Stimulated activated CD4-positive, alpha-beta T cell treated with anti-CD3 and anti-CD28 coated beads, Interleukin-12 subunit alpha, Interleukin-12 subunit beta, amount 100 ng/mL, for 24 hours (primary cell): ENCODE data around the gene ADIPOR2.
"Not testable (repeated sequence)": the region's sequence is repeated elsewhere in the genome, so short reads cannot be mapped to it uniquely, and the experiment has no call there.

Source experiments
- DNase-seq, 2 experiments: peaks; one replicate each; pipeline ENCODE4 v3.0.0-alpha.2; 2020; ENCODE audit warnings: low read depth in 2 of 2

The ADIPOR2 gene

GRCh38 chr12:1812650-1813302 is 121.9 kb downstream of the ADIPOR2 start:
- no peak for DNase-seq

GRCh38 chr12:1814266-1814665 is 123.4 kb downstream of the ADIPOR2 start:
- DNase-seq = no peak

DNA sequence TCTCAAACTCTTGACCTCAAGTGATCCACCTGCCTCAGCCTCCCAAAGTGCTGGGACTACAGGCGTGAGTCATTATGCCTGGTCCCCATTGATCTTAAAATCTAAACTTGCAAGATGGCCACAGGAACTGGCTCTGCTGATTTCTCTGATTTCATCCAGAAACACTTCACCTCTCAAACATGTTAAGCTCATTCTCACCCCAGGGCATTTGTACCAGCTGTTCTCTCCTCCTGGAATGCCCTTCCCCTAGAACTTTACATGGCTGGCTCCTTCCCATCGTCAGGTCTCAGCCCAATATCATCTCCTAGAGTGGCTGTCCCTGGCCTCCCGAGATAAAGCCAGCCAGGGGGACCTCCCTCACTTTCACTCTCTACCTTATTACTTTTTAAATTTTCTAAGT is 124.2 kb downstream of the ADIPOR2 start:
- DNase-seq = no peak

GRCh38 chr12:1815814-1816729 is 125.2 kb downstream of the ADIPOR2 start:
- no peak for DNase-seq

DNA sequence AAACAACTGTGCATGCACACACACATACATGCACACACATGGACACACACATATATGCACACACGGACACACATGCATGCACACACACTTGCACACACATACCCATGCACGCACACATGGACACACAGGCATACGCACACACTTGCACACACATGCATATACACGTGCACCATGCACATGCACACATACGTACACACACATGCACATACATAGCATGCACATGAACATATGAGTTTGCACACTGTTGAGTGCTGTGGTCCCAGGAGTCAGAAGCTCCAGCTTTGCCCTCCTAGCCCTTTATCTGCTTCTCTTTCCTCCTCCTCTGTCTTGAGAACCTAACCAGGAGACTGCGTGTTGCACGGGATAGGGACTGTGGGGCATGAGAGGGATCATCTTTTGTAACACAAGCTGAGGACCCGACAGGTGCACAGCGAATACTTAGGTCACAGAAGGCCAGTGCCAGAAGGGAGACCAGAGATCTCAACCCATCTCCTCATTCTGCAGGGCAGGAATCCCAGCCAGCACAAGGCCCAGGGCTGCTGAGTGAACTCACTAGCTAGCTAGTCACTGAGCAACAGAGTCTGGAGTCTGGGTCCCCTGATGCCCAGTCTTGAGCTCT is 126.0 kb downstream of the ADIPOR2 start:
- DNase-seq = no peak

- not testable (repeated sequence) for DNase-seq
These were observed 127.1 kb downstream of the ADIPOR2 start for GRCh38 chr12:1817928-1818327.

DNA sequence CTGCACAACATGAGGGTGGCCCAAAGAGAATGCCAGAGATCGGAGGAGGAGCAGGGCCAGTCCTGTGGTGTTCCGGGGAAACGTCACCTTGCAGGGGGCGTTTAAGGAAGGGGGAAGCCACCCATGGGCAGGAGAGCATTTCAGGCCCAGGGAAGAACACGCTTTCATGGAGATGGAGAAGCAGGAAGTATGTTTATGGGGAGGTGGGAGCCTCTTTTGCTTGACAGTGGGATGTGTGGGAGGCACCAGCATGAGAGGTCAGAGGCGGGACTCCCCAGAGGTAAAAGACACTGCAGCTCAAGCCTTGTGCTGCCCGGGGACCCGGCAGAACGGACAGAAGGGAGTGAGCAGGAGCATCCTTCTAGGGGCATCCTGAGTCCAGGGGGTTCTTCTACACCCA is 128.2 kb downstream of the ADIPOR2 start:
- no peak for DNase-seq

DNA sequence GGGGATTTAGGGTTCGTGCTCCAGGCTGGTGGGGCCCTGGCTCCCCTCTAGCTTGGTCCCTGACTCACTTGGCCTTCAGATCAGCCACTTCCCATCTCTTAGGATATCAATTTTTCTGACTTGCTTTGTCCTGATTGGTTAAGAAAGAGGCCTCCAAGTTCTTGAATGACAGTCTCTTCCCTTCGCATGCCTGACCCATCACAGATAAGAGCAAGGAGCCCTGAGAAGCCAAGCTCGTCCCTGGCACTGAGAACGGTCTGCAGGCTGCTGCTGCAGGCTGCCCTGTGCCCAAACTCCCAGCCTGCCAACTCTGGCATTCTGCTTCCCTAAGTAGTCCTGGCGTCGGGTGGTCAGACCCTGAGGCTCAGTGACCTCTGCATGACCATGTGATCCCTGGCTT is 128.7 kb downstream of the ADIPOR2 start:
- no peak for DNase-seq

DNA sequence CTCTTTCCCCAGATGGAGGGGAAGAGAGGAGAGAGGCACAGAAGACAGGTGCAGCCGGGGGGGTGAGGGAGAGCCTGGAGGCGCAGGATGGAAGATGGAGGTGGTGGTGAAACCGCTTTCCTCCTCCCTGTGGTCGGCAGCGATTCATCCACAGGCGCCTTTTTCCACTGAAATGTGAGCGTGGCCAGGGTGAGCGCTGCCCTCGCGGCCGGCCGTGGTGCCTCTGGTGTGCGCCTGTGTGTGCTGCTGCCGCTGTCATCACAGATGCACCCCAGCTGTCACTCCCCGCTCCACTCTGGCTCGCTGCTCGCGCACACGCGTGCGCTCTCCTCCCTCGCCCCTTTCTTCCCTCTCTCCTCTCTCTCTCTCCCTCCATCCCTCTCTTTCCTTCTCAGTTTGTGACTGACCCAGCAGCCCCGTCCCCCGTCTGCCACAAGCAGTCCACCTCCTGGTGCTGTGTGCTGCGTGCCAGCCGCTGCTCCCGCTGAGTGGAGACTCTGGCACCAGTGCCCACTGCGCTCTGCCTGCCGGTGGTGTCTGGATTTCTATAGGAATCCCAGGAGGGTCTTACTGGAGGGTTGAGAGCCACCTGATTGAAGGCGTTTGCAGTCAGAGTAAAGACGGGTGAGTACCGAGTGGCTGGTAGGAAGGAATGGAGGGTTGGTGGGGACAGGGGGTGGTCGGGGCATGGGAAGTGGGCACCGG is 129.5 kb downstream of the ADIPOR2 start, which contains the start of gene LRTM2:
TSS of gene LRTM2 (plus strand) at position 375 of the 705 bp plus-strand sequence. CDS start 7,584 bp downstream, outside the sequence.
- no peak for DNase-seq

- no peak for DNase-seq
These were observed 130.0 kb downstream of the ADIPOR2 start for GRCh38 chr12:1820896-1821291.

GRCh38 chr12:1821805-1822204 is 130.9 kb downstream of the ADIPOR2 start:
- DNase-seq = no peak

- no peak for DNase-seq
These were observed 131.8 kb downstream of the ADIPOR2 start for GRCh38 chr12:1822699-1823098.

DNA sequence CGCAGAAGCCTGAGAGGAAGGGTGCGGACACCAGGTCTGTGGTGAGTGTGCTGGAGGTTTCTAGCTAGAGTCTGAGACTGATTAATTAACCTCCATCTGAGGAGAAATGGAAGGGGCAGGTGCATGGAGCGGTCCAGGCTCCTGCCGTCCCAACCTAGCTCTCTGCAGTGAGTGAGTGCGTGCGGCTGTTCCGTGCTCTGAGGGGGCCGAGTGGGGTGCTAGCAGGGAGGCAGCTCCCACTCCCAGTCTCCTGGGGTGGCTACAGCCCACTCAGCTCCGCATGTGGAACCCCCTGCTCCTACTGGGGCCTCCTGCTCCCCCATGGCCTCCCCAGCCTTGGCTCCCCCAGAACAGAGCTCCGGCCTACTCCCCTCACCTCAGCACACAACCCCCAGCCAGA is 132.4 kb downstream of the ADIPOR2 start:
- DNase-seq = no peak

DNA sequence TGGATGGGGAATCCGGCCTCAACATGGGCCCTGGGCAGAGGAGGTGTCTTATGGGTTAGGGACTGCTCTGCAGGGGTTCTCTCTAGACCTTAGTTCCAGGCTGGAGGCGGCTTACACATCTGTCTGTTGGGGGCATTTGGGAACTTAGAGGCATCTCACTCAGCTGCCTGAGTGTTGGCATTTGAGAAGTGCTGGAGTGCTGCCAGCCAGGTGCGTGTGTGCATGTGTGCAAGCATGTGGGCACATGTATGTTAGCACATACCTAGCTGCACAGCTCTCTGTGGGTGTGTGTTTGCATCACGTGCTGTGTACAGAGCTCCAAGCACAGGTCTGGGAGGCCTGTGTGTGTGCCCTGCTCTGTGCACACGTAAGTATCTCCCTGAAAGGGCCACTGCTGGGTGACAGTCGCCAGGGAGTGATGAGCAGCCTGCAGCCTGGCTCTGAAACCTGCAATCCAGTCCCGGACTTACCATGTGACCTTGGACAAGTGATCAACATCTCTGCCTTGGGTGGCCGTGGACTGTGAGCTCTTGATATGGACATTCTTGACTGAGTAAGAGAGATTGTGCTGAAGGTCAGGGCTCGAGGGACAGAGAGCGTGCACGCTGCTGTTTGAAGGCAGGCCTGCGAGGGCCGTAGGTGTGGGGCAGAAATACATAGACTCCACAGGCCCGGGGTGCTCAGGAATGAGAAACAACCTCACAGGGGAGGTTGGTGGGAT is 134.7 kb downstream of the ADIPOR2 start:
- DNase-seq = no peak

DNA sequence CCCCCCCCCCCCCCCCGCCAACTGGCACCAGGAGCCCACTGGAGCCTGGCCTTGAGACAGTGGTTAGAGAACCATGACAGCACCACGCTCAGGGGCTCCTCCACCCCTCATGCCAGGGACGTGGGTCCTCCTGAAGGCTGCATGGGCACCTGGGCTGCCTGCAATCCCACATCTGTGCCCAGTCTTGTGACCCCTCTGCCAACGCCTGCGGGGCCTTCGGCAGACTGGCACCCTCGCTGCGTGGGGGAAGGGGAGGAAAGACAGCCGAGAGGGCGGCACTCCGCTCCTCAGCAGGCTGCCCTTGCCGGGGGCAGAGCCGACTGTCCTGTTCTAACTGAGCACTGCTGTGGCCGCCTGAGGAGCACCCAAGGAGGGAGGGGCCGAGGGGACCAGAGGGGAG is 135.5 kb downstream of the ADIPOR2 start:
- no peak for DNase-seq

GRCh38 chr12:1826867-1827705 is 136.2 kb downstream of the ADIPOR2 start:
- DNase-seq = no peak

DNA sequence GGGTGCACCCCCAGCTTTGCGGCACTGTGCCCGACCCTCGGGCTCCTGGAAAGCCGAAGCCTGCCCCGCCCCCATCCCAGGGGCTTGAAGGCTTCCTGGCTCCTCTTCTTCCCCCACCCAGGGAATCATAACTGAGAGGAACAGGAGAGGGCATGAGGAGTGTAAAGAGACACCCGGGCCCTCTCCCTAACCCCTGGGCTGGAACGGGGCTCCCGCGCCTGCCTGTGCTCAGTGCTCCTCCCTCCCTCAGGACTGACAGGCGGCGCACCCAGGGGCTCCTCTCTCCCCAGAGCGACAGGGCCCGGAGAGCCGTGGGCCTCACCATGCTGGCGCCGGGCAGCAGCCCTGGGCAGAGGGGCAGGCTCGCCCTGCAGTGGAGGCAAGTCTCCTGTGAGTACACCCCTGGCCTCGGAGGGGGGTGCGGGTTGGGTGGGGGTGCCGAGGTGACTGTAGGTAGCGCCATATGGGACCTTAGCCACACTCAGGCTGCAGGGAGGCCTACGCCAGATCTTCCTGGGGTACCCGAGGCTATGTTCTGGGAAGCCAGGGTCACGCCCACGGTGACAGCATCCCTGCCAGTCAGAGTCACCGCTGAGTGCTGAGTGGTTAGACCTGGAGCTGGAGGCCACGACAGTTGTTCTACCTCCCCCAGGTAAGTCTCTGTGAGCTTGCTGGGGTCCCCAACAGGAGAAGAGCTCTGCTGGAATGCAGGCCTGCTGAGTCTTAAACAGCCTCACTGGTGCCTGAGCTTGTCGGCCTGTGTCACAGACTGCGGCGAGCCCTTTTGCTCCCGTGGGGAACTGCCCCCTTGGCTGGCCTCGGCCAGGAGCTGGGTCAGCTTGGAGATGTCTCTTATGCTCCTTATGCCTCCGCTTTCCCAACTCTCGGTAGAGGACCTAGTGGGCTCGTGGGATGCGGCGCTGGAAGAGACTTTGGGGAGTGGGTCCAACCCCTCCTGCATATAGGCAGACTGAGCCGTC is 137.2 kb downstream of the ADIPOR2 start:
- no peak for DNase-seq

GRCh38 chr12:1828856-1829255 is 138.0 kb downstream of the ADIPOR2 start:
- DNase-seq = no peak

DNA sequence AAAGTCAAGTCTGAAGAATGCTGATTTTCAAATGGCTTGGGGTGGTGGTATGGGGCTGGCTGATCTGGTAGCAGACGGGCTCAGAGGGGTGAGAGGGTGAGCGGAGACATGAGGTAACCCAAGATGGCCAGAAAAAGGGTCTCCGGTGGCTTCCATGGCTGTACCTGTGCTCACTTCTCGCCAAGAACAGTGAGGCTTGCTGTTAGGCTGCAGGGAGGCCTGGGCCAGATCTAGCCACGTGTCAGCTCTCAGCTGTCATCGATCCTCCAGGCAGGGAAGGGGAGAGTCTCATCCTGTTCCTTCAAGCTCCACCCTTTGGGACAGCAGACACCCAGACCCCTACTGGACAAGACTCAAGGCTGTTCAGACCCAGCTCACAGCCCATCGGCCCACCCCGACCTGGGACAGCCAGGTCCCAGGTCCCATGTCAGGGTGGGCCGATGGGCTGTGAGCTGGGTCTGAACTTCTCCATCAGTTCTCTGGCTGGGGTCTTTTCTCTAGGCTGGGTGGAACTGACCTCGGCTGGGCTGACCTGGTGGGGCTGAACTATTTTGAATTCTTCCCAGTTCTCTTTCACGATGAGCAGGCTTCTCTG is 138.5 kb downstream of the ADIPOR2 start:
- no peak for DNase-seq
